Fibroblast of mammary gland (primary cell): ENCODE results near the gene RNF41.

Experiments used
- DNase-seq: peaks from one replicate; pipeline ENCODE4 v3.0.0-alpha.2; 2010; ENCODE audit warnings: low read depth
- H3K4me3 ChIP-seq: 2 replicates; pipeline ENCODE4 v1.5.1; 2011; ENCODE audit warnings: low read depth, mild to moderate bottlenecking, low read length, moderate library complexity; ENCODE audit not compliant: control insufficient read depth
- CTCF ChIP-seq: conservative IDR thresholded peaks from 2 replicates; pipeline ENCODE4 v1.5.1; 2011; ENCODE audit warnings: low read depth, low read length, inconsistent platforms; ENCODE audit not compliant: control insufficient read depth, insufficient read depth

The RNF41 gene

GRCh38 chr12:56162468-56163290 is 59.0 kb downstream of the RNF41 start:
- H3K4me3 ChIP-seq = no peak overlapping the region
- no peak for DNase-seq
- no peak for TF ChIP-seq CTCF

GRCh38 chr12:56161690-56162351 is 59.9 kb downstream of the RNF41 start:
- H3K4me3 ChIP-seq = no peak overlapping the region
- no peak for DNase-seq
- no peak for TF ChIP-seq CTCF

- peak overlapping the region; percentile 100 for H3K4me3 ChIP-seq
- DNase-seq = no peak
- TF ChIP-seq CTCF = no peak
Measured at GRCh38 chr12:56160894-56161689, 60.6 kb downstream of the RNF41 start.

- TF ChIP-seq CTCF = no peak
- peak overlapping the region; percentile 100 for H3K4me3 ChIP-seq
- peak; percentile 54 for DNase-seq
Measured at GRCh38 chr12:56160193-56160763, 61.4 kb downstream of the RNF41 start.

- no peak for DNase-seq
- peak overlapping the region; percentile 100 for H3K4me3 ChIP-seq
- no peak for TF ChIP-seq CTCF
Measured at GRCh38 chr12:56159482-56160192, 62.1 kb downstream of the RNF41 start.

- peak overlapping the region; percentile 100 for H3K4me3 ChIP-seq
- TF ChIP-seq CTCF = no peak
- DNase-seq = peak; percentile 58
Measured at GRCh38 chr12:56158926-56159461, 62.7 kb downstream of the RNF41 start.
